ENCODE results near the gene LBP. TPM values are rescaled to one million over a fixed set of nuclear protein-coding genes. Genes with fewer than 3 reads are reported as not detected.

The LBP gene
- total and polyA plus RNA-seq, 2 donors (not counting 3 experiments of a cell fraction or from before 2014, with no cell fraction given) = 0.03 TPM; not detected in 1

- no peak for FAIRE-seq
- no peaks in the 10 kb centered on the region for H3K4me1 ChIP-seq (ENCODE audit: control insufficient read depth, extremely low read depth, insufficient read depth, low read length)
- H2AFZ ChIP-seq (ENCODE audit: low read depth, low read length) = no peak overlapping the region
- ChIA-PET CTCF (interaction anchor here (1.4 kb wide), 1 partner anchor 23 kb away, joined by 3 read pairs; no protein-coding TSS in a partner anchor), POLR2A (no interaction called here)
- no peaks in the 10 kb centered on the region for H3K9me1 ChIP-seq (replicated peaks; ENCODE audit: control insufficient read depth, extremely low read depth, insufficient read depth, low read length)
- no peak overlapping the region for H3K4me3 ChIP-seq (replicated peaks in 1 of 3; ENCODE audit: insufficient read depth in 1 of 3, low read depth in 1 of 3, low read length in 3 of 3)
- no peaks in the 10 kb centered on the region for H4K20me1 ChIP-seq (replicated peaks; ENCODE audit: control insufficient read depth, extremely low read depth, insufficient read depth, low read length)
- H3K9ac ChIP-seq (replicated peaks; ENCODE audit: extremely low read depth, insufficient read depth, low read length) = no peak overlapping the region
- no peak for DNase-seq (ENCODE audit: low read depth, low spot score)
- no peak overlapping the region for H3K27ac ChIP-seq (ENCODE audit: insufficient read depth, low read depth, low read length)
- H3K4me2 ChIP-seq (ENCODE audit: insufficient read depth, low read length) = no peak overlapping the region
- no peaks in the 10 kb centered on the region for H3K36me3 ChIP-seq (ENCODE audit: control insufficient read depth in 2 of 2, extremely low read depth in 1 of 2, insufficient read depth in 2 of 2, low read length in 2 of 2)
- dilution Hi-C loops (cut with MboI; ENCODE audit: extremely low pct_ligation_motif_present, low sequenced_read_pairs) = no loop called here
- H3K27me3 ChIP-seq (ENCODE audit: control insufficient read depth in 2 of 2, insufficient read depth in 2 of 2, low read length in 2 of 2) = peaks cover 6 to 13% of the 10 kb centered on the region in 2 experiments
- intact Hi-C loops (cut with micrococcal nuclease) = no loop called here
- TF ChIP-seq POLR2A (IDR thresholded peaks at IDR 0.05; ENCODE audit: low read depth, low read length) = no peak
- no peak for TF ChIP-seq GATA2 (IDR thresholded peaks at IDR 0.05; ENCODE audit: insufficient read depth, insufficient read length, low read depth, low read length)
- TF ChIP-seq MYC (IDR thresholded peaks at IDR 0.05; ENCODE audit: low read depth, low read length) = no peak
- TF ChIP-seq FOS (IDR thresholded peaks at IDR 0.05; ENCODE audit: borderline replicate concordance, insufficient read depth, low read length) = no peak
- no peak for TF ChIP-seq EZH2 (IDR thresholded peaks at IDR 0.05; ENCODE audit: borderline replicate concordance, low read depth, low read length, severe bottlenecking)
- TF ChIP-seq, protein P1, sequence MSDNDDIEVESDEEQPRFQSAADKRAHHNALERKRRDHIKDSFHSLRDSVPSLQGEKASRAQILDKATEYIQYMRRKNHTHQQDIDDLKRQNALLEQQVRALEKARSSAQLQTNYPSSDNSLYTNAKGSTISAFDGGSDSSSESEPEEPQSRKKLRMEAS (IDR thresholded peaks at IDR 0.05; ENCODE audit: insufficient read depth, insufficient read length) = no peak
- TF ChIP-seq POLR2AphosphoS5 (IDR thresholded peaks at IDR 0.05; ENCODE audit: insufficient read depth, low read depth, low read length) = no peak
- BruUV-seq (replicated peaks) = no TSS peak
- no peaks in the 10 kb centered on the region for H3K79me2 ChIP-seq (ENCODE audit: control insufficient read depth, insufficient read depth, low read length)
- no peaks in the 10 kb centered on the region for H3K9me3 ChIP-seq (replicated peaks; ENCODE audit: control insufficient read depth, insufficient read depth, low read length)
These were observed 39.7 kb downstream of the LBP start for GRCh38 chr20:38386004-38386403.

GRCh38 chr20:38386851-38387250 lies 40.6 kb downstream of the LBP start:
- no TSS peak for BruUV-seq (replicated peaks)
- no peaks in the 10 kb centered on the region for H3K4me1 ChIP-seq (ENCODE audit: control insufficient read depth, extremely low read depth, insufficient read depth, low read length)
- FAIRE-seq (no peak), DNase-seq (ENCODE audit: low read depth, low spot score) (no peak)
- no peak overlapping the region for H3K27ac ChIP-seq (ENCODE audit: insufficient read depth, low read depth, low read length)
- H3K9me1 ChIP-seq (replicated peaks; ENCODE audit: control insufficient read depth, extremely low read depth, insufficient read depth, low read length) = no peaks in the 10 kb centered on the region
- no peaks in the 10 kb centered on the region for H4K20me1 ChIP-seq (replicated peaks; ENCODE audit: control insufficient read depth, extremely low read depth, insufficient read depth, low read length)
- H2AFZ ChIP-seq (ENCODE audit: low read depth, low read length) = no peak overlapping the region
- H3K9ac ChIP-seq (replicated peaks; ENCODE audit: extremely low read depth, insufficient read depth, low read length) = no peak overlapping the region
- dilution Hi-C loops (cut with MboI; ENCODE audit: extremely low pct_ligation_motif_present, low sequenced_read_pairs) (no loop called here), intact Hi-C loops (cut with micrococcal nuclease) (no loop called here)
- no peaks in the 10 kb centered on the region for H3K79me2 ChIP-seq (ENCODE audit: control insufficient read depth, insufficient read depth, low read length)
- ChIA-PET CTCF (interaction anchor here (1.4 kb wide), 1 partner anchor 22 kb away, joined by 3 read pairs; no protein-coding TSS in a partner anchor), POLR2A (no interaction called here)
- H3K4me2 ChIP-seq (ENCODE audit: insufficient read depth, low read length) = no peak overlapping the region
- TF ChIP-seq, protein P2, sequence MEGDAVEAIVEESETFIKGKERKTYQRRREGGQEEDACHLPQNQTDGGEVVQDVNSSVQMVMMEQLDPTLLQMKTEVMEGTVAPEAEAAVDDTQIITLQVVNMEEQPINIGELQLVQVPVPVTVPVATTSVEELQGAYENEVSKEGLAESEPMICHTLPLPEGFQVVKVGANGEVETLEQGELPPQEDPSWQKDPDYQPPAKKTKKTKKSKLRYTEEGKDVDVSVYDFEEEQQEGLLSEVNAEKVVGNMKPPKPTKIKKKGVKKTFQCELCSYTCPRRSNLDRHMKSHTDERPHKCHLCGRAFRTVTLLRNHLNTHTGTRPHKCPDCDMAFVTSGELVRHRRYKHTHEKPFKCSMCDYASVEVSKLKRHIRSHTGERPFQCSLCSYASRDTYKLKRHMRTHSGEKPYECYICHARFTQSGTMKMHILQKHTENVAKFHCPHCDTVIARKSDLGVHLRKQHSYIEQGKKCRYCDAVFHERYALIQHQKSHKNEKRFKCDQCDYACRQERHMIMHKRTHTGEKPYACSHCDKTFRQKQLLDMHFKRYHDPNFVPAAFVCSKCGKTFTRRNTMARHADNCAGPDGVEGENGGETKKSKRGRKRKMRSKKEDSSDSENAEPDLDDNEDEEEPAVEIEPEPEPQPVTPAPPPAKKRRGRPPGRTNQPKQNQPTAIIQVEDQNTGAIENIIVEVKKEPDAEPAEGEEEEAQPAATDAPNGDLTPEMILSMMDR (IDR thresholded peaks at IDR 0.05; ENCODE audit: extremely low read depth in 1 of 2, insufficient read depth in 1 of 2, low read depth in 1 of 2, low read length in 2 of 2) = no peak
- TF ChIP-seq GATA2 (IDR thresholded peaks at IDR 0.05; ENCODE audit: insufficient read depth, insufficient read length, low read depth, low read length) (no peak), POLR2A (IDR thresholded peaks at IDR 0.05; ENCODE audit: low read depth, low read length) (no peak), JUN (IDR thresholded peaks at IDR 0.05; ENCODE audit: borderline replicate concordance, insufficient read depth, insufficient read length, low read depth) (no peak), MYC (IDR thresholded peaks at IDR 0.05; ENCODE audit: low read depth, low read length) (no peak), POLR2AphosphoS5 (IDR thresholded peaks at IDR 0.05; ENCODE audit: insufficient read depth, low read depth, low read length) (no peak), FOS (IDR thresholded peaks at IDR 0.05; ENCODE audit: borderline replicate concordance, insufficient read depth, low read length) (no peak), EZH2 (IDR thresholded peaks at IDR 0.05; ENCODE audit: borderline replicate concordance, low read depth, low read length, severe bottlenecking) (no peak)
- TF ChIP-seq, protein P1 (IDR thresholded peaks at IDR 0.05; ENCODE audit: insufficient read depth, insufficient read length) = no peak
- H3K27me3 ChIP-seq (ENCODE audit: control insufficient read depth in 2 of 2, insufficient read depth in 2 of 2, low read length in 2 of 2) = peaks cover 7 to 9% of the 10 kb centered on the region in 2 experiments
- H3K9me3 ChIP-seq (replicated peaks; ENCODE audit: control insufficient read depth, insufficient read depth, low read length) = no peaks in the 10 kb centered on the region
- H3K36me3 ChIP-seq (ENCODE audit: control insufficient read depth in 2 of 2, extremely low read depth in 1 of 2, insufficient read depth in 2 of 2, low read length in 2 of 2) = no peaks in the 10 kb centered on the region
- H3K4me3 ChIP-seq (replicated peaks in 1 of 3; ENCODE audit: insufficient read depth in 1 of 3, low read depth in 1 of 3, low read length in 3 of 3) = no peak overlapping the region

Data from endothelial cell of umbilical vein (primary cell).